ENCODE results near the gene TTLL5. TPM values are rescaled to one million over a fixed set of nuclear protein-coding genes. Genes with fewer than 3 reads are reported as not detected.
A peak's percentile ranks its signal among the peaks of the same experiment; 100 is the strongest.

Gene TTLL5
- total and polyA plus RNA-seq, 2 of the 13 experiments (the other 11 are each of a cell fraction or from before 2014, with no cell fraction given), result 11.8 to 18.8 TPM

DNA sequence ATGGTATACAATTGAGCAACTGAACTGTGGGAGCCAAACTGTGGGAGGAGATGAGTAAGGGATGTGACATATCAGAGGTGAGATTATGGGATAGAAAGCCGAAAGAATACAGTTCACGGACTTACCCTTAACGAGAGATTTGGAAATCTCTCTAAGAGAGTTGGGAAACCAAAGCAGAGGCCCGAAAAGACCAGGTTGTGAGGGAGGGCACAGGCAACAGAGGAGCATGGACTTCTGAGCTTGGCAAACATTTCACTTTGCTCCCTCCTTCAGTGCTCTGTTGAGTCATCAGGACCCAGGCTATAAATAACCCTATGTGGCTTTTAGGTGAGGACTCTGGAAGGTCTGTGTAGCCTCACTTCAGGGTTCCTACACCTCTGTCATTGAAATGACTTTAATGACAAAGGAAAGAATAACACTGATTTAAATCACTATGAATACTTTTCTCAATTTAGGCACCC, 200.1 kb downstream of the TTLL5 start (continued):
- TF ChIP-seq, protein P1, sequence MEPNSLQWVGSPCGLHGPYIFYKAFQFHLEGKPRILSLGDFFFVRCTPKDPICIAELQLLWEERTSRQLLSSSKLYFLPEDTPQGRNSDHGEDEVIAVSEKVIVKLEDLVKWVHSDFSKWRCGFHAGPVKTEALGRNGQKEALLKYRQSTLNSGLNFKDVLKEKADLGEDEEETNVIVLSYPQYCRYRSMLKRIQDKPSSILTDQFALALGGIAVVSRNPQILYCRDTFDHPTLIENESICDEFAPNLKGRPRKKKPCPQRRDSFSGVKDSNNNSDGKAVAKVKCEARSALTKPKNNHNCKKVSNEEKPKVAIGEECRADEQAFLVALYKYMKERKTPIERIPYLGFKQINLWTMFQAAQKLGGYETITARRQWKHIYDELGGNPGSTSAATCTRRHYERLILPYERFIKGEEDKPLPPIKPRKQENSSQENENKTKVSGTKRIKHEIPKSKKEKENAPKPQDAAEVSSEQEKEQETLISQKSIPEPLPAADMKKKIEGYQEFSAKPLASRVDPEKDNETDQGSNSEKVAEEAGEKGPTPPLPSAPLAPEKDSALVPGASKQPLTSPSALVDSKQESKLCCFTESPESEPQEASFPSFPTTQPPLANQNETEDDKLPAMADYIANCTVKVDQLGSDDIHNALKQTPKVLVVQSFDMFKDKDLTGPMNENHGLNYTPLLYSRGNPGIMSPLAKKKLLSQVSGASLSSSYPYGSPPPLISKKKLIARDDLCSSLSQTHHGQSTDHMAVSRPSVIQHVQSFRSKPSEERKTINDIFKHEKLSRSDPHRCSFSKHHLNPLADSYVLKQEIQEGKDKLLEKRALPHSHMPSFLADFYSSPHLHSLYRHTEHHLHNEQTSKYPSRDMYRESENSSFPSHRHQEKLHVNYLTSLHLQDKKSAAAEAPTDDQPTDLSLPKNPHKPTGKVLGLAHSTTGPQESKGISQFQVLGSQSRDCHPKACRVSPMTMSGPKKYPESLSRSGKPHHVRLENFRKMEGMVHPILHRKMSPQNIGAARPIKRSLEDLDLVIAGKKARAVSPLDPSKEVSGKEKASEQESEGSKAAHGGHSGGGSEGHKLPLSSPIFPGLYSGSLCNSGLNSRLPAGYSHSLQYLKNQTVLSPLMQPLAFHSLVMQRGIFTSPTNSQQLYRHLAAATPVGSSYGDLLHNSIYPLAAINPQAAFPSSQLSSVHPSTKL (CRISPR knock-in tag; IDR thresholded peaks at IDR 0.05), result peak; percentile 67
- TF ChIP-seq ZNF691 (CRISPR knock-in tag; IDR thresholded peaks at IDR 0.05; ENCODE audit: borderline replicate concordance, low read depth) (peak; percentile 100), EED (CRISPR knock-in tag; IDR thresholded peaks at IDR 0.05) (no peak), CHD2 (IDR thresholded peaks at IDR 0.05; ENCODE audit: low read depth, low read length) (no peak), RFX5 (IDR thresholded peaks at IDR 0.05; ENCODE audit: low read depth, low read length) (no peak), SIN3B (IDR thresholded peaks at IDR 0.05; ENCODE audit: low read length) (no peak), ZNF17 (CRISPR knock-in tag; IDR thresholded peaks at IDR 0.05) (no peak), ZNF512 (CRISPR knock-in tag; IDR thresholded peaks at IDR 0.05) (no peak), ZNF207 (IDR thresholded peaks at IDR 0.05; ENCODE audit: borderline replicate concordance) (no peak), ZNF577 (CRISPR knock-in tag; IDR thresholded peaks at IDR 0.05; ENCODE audit: borderline replicate concordance, low read depth) (no peak), MZF1 (CRISPR knock-in tag; IDR thresholded peaks at IDR 0.05; ENCODE audit: borderline replicate concordance) (no peak), FOSL2 (CRISPR knock-in tag; IDR thresholded peaks at IDR 0.05) (peak; percentile 90), PRPF4 (IDR thresholded peaks at IDR 0.05; ENCODE audit: low read depth, low read length, poor library complexity, severe bottlenecking) (no peak), SAP130 (CRISPR knock-in tag; IDR thresholded peaks at IDR 0.05; ENCODE audit: low read depth) (0 out of 2 replicates have a peak, but pooled peaks have one; percentile 14)
- TF ChIP-seq, protein P2, sequence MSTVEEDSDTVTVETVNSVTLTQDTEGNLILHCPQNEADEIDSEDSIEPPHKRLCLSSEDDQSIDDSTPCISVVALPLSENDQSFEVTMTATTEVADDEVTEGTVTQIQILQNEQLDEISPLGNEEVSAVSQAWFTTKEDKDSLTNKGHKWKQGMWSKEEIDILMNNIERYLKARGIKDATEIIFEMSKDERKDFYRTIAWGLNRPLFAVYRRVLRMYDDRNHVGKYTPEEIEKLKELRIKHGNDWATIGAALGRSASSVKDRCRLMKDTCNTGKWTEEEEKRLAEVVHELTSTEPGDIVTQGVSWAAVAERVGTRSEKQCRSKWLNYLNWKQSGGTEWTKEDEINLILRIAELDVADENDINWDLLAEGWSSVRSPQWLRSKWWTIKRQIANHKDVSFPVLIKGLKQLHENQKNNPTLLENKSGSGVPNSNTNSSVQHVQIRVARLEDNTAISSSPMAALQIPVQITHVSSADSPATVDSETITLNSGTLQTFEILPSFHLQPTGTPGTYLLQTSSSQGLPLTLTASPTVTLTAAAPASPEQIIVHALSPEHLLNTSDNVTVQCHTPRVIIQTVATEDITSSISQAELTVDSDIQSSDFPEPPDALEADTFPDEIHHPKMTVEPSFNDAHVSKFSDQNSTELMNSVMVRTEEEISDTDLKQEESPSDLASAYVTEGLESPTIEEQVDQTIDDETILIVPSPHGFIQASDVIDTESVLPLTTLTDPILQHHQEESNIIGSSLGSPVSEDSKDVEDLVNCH (CRISPR knock-in tag; IDR thresholded peaks at IDR 0.05), result no peak
- TF ChIP-seq, protein P3, sequence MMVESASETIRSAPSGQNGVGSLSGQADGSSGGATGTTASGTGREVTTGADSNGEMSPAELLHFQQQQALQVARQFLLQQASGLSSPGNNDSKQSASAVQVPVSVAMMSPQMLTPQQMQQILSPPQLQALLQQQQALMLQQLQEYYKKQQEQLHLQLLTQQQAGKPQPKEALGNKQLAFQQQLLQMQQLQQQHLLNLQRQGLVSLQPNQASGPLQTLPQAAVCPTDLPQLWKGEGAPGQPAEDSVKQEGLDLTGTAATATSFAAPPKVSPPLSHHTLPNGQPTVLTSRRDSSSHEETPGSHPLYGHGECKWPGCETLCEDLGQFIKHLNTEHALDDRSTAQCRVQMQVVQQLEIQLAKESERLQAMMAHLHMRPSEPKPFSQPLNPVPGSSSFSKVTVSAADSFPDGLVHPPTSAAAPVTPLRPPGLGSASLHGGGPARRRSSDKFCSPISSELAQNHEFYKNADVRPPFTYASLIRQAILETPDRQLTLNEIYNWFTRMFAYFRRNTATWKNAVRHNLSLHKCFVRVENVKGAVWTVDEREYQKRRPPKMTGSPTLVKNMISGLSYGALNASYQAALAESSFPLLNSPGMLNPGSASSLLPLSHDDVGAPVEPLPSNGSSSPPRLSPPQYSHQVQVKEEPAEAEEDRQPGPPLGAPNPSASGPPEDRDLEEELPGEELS (CRISPR knock-in tag; IDR thresholded peaks at IDR 0.05), result 0 out of 2 replicates have a peak, but pooled peaks have one; percentile 12
- TF ChIP-seq, protein P4, sequence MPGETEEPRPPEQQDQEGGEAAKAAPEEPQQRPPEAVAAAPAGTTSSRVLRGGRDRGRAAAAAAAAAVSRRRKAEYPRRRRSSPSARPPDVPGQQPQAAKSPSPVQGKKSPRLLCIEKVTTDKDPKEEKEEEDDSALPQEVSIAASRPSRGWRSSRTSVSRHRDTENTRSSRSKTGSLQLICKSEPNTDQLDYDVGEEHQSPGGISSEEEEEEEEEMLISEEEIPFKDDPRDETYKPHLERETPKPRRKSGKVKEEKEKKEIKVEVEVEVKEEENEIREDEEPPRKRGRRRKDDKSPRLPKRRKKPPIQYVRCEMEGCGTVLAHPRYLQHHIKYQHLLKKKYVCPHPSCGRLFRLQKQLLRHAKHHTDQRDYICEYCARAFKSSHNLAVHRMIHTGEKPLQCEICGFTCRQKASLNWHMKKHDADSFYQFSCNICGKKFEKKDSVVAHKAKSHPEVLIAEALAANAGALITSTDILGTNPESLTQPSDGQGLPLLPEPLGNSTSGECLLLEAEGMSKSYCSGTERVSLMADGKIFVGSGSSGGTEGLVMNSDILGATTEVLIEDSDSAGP (CRISPR knock-in tag; IDR thresholded peaks at IDR 0.05; ENCODE audit: borderline replicate concordance), result no peak
